Epidermal melanocyte (primary cell): ENCODE results near the gene TTC39B.
"Not testable (repeated sequence)": the region's sequence is repeated elsewhere in the genome, so short reads cannot be mapped to it uniquely, and the experiment has no call there.

Experiments
- DNase-seq: peaks from one replicate; pipeline ENCODE4 v3.0.0; 2011; ENCODE audit warnings: low spot score; ENCODE audit not compliant: insufficient read length

TTC39B gene

GRCh38 chr9:15268782-15269181 lies 38.2 kb downstream of the TTC39B start:
- no peak for DNase-seq

GRCh38 chr9:15268317-15268716 lies 38.7 kb downstream of the TTC39B start:
- no peak for DNase-seq

GRCh38 chr9:15264918-15265317 lies 42.1 kb downstream of the TTC39B start:
- DNase-seq: no peak

GRCh38 chr9:15262581-15262980 lies 44.4 kb downstream of the TTC39B start:
- no peak for DNase-seq

- DNase-seq: no peak
Measured at GRCh38 chr9:15256426-15256825, 50.6 kb downstream of the TTC39B start.

GRCh38 chr9:15253786-15254185 lies 53.2 kb downstream of the TTC39B start:
- no peak for DNase-seq

GRCh38 chr9:15253197-15253596 lies 53.8 kb downstream of the TTC39B start:
- DNase-seq: no peak

- DNase-seq: no peak
Measured at GRCh38 chr9:15249981-15250380, 57.0 kb downstream of the TTC39B start.

GRCh38 chr9:15249042-15249818 lies 57.8 kb downstream of the TTC39B start:
- no peak for DNase-seq

GRCh38 chr9:15248621-15249020 lies 58.4 kb downstream of the TTC39B start:
- no peak for DNase-seq

GRCh38 chr9:15248081-15248480 lies 58.9 kb downstream of the TTC39B start:
- no peak for DNase-seq

- DNase-seq: no peak
Measured at GRCh38 chr9:15246708-15247107, 60.3 kb downstream of the TTC39B start.

GRCh38 chr9:15246243-15246642 lies 60.8 kb downstream of the TTC39B start:
- no peak for DNase-seq

- DNase-seq: no peak
Measured at GRCh38 chr9:15244001-15244441, 63.0 kb downstream of the TTC39B start.

- no peak for DNase-seq
Measured at GRCh38 chr9:15243081-15243480, 63.9 kb downstream of the TTC39B start.

GRCh38 chr9:15240927-15241326 lies 66.1 kb downstream of the TTC39B start:
- no peak for DNase-seq

GRCh38 chr9:15239816-15240215 lies 67.2 kb downstream of the TTC39B start:
- DNase-seq: no peak

- DNase-seq: no peak
Measured at GRCh38 chr9:15238646-15239045, 68.4 kb downstream of the TTC39B start.

- no peak for DNase-seq
Measured at GRCh38 chr9:15235658-15236057, 71.4 kb downstream of the TTC39B start.

GRCh38 chr9:15233941-15234490 lies 73.0 kb downstream of the TTC39B start:
- not testable (repeated sequence) for DNase-seq

- DNase-seq: not testable (repeated sequence)
Measured at GRCh38 chr9:15232706-15233280, 74.2 kb downstream of the TTC39B start.

GRCh38 chr9:15231788-15232635 lies 75.0 kb downstream of the TTC39B start:
- DNase-seq: no peak
